A549 (cell line): ENCODE measurements around the gene ELOVL3. TPM values are rescaled to one million over a fixed set of nuclear protein-coding genes. Genes with fewer than 3 reads are reported as not detected.

Source experiments
- ATAC-seq, 2 experiments: fragments of 200-7000 bp in 1 of 2; fragments of >200 bp in 1 of 2; cut with Nextera tagmentation in 1 of 2; cut with Tn5 transposase in 1 of 2; 3 replicates each; pipeline versions ENCODE4 v1.8.0 to v1.9.1; 2018 to 2020; ENCODE audit warnings: mild to moderate bottlenecking in 1 of 2, moderate library complexity in 1 of 2
- CTCF ChIA-PET: fragments of 300-600 bp; sonication (Branson Sonifier 250); formaldehyde crosslinking; extraction: SDS; loops from one replicate; lab custom pipeline; 2021; ENCODE audit warnings: antibody characterized with exemption, inconsistent platforms; lab: Yijun Ruan, JAX
- POLR2A ChIA-PET: fragments of 350-600 bp; formaldehyde crosslinking; extraction: SDS; loops from one replicate; lab custom pipeline; 2021; ENCODE audit warnings: antibody characterized with exemption, inconsistent platforms; lab: Yijun Ruan, JAX
- DNase-seq, 2 experiments: peaks; one replicate each; pipeline versions ENCODE4 v3.0.0 to v3.0.0-alpha.2; 2011 to 2016; ENCODE audit warnings: low read depth in 1 of 2, low spot score in 1 of 2
- FAIRE-seq: peaks from 2 replicates; lab custom pipeline; 2011; peaks lifted over from hg19 to GRCh38; lab: Jason Lieb, UNC
- H3K27ac ChIP-seq, 2 experiments: fragments of >200 bp; sonication (Bioruptor Twin); formaldehyde crosslinking; 3 replicates each; pipeline ENCODE4 v1.5.1; 2016 to 2017
- H3K4me1 ChIP-seq: fragments of >200 bp; sonication (Bioruptor Twin); formaldehyde crosslinking; 3 replicates; pipeline ENCODE4 v1.6.1; 2016
- H3K4me2 ChIP-seq: fragments of >200 bp; sonication (Bioruptor Twin); formaldehyde crosslinking; 3 replicates; pipeline ENCODE4 v1.6.1; 2016
- H3K4me3 ChIP-seq: fragments of >200 bp; sonication (Bioruptor Twin); formaldehyde crosslinking; 3 replicates; pipeline ENCODE4 v1.5.1; 2016
- H3K9me3 ChIP-seq: fragments of >200 bp; sonication (Bioruptor Twin); formaldehyde crosslinking; 3 replicates; pipeline ENCODE4 v1.6.1; 2016
- BCL3 ChIP-seq: fragments of >200 bp; sonication (Bioruptor Twin); formaldehyde crosslinking; IDR thresholded peaks from 3 replicates; pipeline ENCODE4 v1.6.1; 2016
- BHLHE40 ChIP-seq: IDR thresholded peaks from 2 replicates; pipeline ENCODE4 v1.6.1; 2012; ENCODE audit warnings: low read depth, low read length, inconsistent platforms
- CHD2 ChIP-seq: fragments of 150-350 bp; IDR thresholded peaks from 2 replicates; pipeline ENCODE4 v1.6.1; 2014; ENCODE audit warnings: low read length; ENCODE audit not compliant: partially characterized antibody
- CHD4 ChIP-seq: fragments of 200-600 bp; sonication (generic); IDR thresholded peaks from 2 replicates; pipeline ENCODE4 v1.6.1; 2016; ENCODE audit warnings: antibody characterized with exemption, mild to moderate bottlenecking, borderline replicate concordance
- CTCF ChIP-seq: fragments of >200 bp; sonication (Bioruptor Twin); formaldehyde crosslinking; IDR thresholded peaks from 3 replicates; pipeline ENCODE4 v1.5.1; 2016
- EHMT2 ChIP-seq: fragments of 200-600 bp; sonication (generic); IDR thresholded peaks from 2 replicates; pipeline ENCODE4 v1.6.1; 2016; ENCODE audit warnings: antibody characterized with exemption, low read depth, mild to moderate bottlenecking, moderate library complexity
- ELK1 ChIP-seq: fragments of 150-350 bp; IDR thresholded peaks from 2 replicates; pipeline ENCODE4 v1.6.1; 2014; ENCODE audit warnings: low read depth, mild to moderate bottlenecking, low read length
- ESRRA ChIP-seq: fragments of 150-350 bp; IDR thresholded peaks from 2 replicates; pipeline ENCODE4 v1.6.1; 2014; ENCODE audit warnings: mild to moderate bottlenecking, low read length, borderline replicate concordance
- FOSB ChIP-seq: fragments of 250-450 bp; sonication (Bioruptor Pico); IDR thresholded peaks from 2 replicates; pipeline ENCODE4 v1.5.0; 2020; ENCODE audit warnings: mild to moderate bottlenecking, moderate library complexity
- HDAC2 ChIP-seq: fragments of 200-600 bp; sonication (generic); IDR thresholded peaks from 2 replicates; pipeline ENCODE4 v1.6.1; 2016
- HEYL ChIP-seq: fragments of 250-450 bp; sonication (Bioruptor Pico); IDR thresholded peaks from 2 replicates; pipeline ENCODE4 v1.8.0; 2021; ENCODE audit warnings: mild to moderate bottlenecking, moderate library complexity
- HOXA7 ChIP-seq: fragments of 250-450 bp; sonication (Bioruptor Pico); IDR thresholded peaks from 2 replicates; pipeline ENCODE4 v1.5.0; 2020; ENCODE audit warnings: mild to moderate bottlenecking, moderate library complexity
- HOXB13 ChIP-seq: fragments of 250-450 bp; sonication (Bioruptor Pico); IDR thresholded peaks from 2 replicates; pipeline ENCODE4 v1.5.0; 2020; ENCODE audit warnings: low read depth, mild to moderate bottlenecking, moderate library complexity
- JUN ChIP-seq, 2 experiments: fragments of >200 bp; sonication (Bioruptor Twin); formaldehyde crosslinking; IDR thresholded peaks; 2 replicates in 1 of 2; 3 replicates in 1 of 2; pipeline ENCODE4 v1.6.1; 2016 to 2017
- JUNB ChIP-seq: fragments of >200 bp; sonication (Bioruptor Twin); formaldehyde crosslinking; IDR thresholded peaks from 2 replicates; pipeline ENCODE4 v1.6.1; 2016
- KDM1A ChIP-seq: fragments of 200-600 bp; sonication (generic); IDR thresholded peaks from 2 replicates; pipeline ENCODE4 v1.6.1; 2016; ENCODE audit warnings: low read depth, mild to moderate bottlenecking
- MAX ChIP-seq: IDR thresholded peaks from 2 replicates; pipeline ENCODE4 v1.6.1; 2012
- NFE2L2 ChIP-seq: fragments of 150-350 bp; conservative IDR thresholded peaks from 2 replicates; pipeline ENCODE4 v1.6.1; 2014; ENCODE audit warnings: low read length
- POLR2A ChIP-seq: IDR thresholded peaks from 2 replicates; pipeline ENCODE4 v1.6.1; 2012; ENCODE audit warnings: mild to moderate bottlenecking, low read length
- RAD21 ChIP-seq, 2 experiments: fragments of >200 bp in 1 of 2; sonication (Bioruptor Twin) in 1 of 2; formaldehyde crosslinking in 1 of 2; IDR thresholded peaks in 1 of 2; conservative IDR thresholded peaks in 1 of 2; 2 replicates in 1 of 2; 3 replicates in 1 of 2; pipeline ENCODE4 v1.6.1; 2012 to 2018; ENCODE audit warnings: inconsistent platforms in 1 of 2
- RARB ChIP-seq: fragments of 250-450 bp; sonication (Bioruptor Pico); IDR thresholded peaks from 2 replicates; pipeline ENCODE4 v1.8.0; 2021; ENCODE audit warnings: mild to moderate bottlenecking, moderate library complexity
- RCOR1 ChIP-seq: fragments of 150-350 bp; IDR thresholded peaks from 2 replicates; pipeline ENCODE4 v1.6.1; 2014; ENCODE audit warnings: antibody characterized with exemption, low read length, low read depth
- RNF2 ChIP-seq: fragments of 200-600 bp; sonication (generic); IDR thresholded peaks from 2 replicates; pipeline ENCODE4 v1.6.1; 2016; ENCODE audit warnings: low read depth, mild to moderate bottlenecking, antibody characterized with exemption, moderate library complexity, borderline replicate concordance
- SMC3 ChIP-seq: fragments of >200 bp; sonication (Bioruptor Twin); formaldehyde crosslinking; IDR thresholded peaks from 3 replicates; pipeline ENCODE4 v1.6.1; 2018; ENCODE audit warnings: inconsistent platforms
- SREBF2 ChIP-seq: fragments of 450-650 bp; IDR thresholded peaks from 2 replicates; pipeline ENCODE4 v1.6.1; 2014; ENCODE audit warnings: mild to moderate bottlenecking, moderate library complexity
- TFCP2L1 ChIP-seq: fragments of 250-450 bp; sonication (Bioruptor Pico); IDR thresholded peaks from 2 replicates; pipeline ENCODE4 v1.5.0; 2021; ENCODE audit warnings: mild to moderate bottlenecking
- TP53 ChIP-seq: fragments of 250-450 bp; sonication (Bioruptor Pico); IDR thresholded peaks from 2 replicates; pipeline ENCODE4 v1.5.0; 2021; ENCODE audit warnings: mild to moderate bottlenecking, moderate library complexity
- ZC3H11A ChIP-seq: fragments of 450-650 bp; IDR thresholded peaks from 2 replicates; pipeline ENCODE4 v1.6.1; 2014; ENCODE audit warnings: antibody characterized with exemption, mild to moderate bottlenecking
- ZFP36 ChIP-seq: fragments of 450-650 bp; IDR thresholded peaks from 2 replicates; pipeline ENCODE4 v1.6.1; 2014; ENCODE audit warnings: borderline replicate concordance; ENCODE audit not compliant: partially characterized antibody
- ZNF302 ChIP-seq: fragments of 250-450 bp; sonication (Bioruptor Pico); IDR thresholded peaks from 2 replicates; pipeline ENCODE4 v1.9.0; 2021; ENCODE audit warnings: inconsistent platforms, mild to moderate bottlenecking, moderate library complexity
- ZSCAN20 ChIP-seq: fragments of 250-450 bp; sonication (Bioruptor Pico); IDR thresholded peaks from 2 replicates; pipeline ENCODE4 v1.8.0; 2022; ENCODE audit warnings: mild to moderate bottlenecking, moderate library complexity
- WGBS: methylation state at CpG from one replicate; pipeline ENCODE4 v1.1.6; 2017; ENCODE audit errors: missing lambda C conversion rate; 5-methylcytosine and 5-hydroxymethylcytosine counted together
- polyA minus RNA-seq: library from RNA; depleted of rRNA, polyadenylated mRNA; stranded (reverse); fragments of >200 nt; gene quantifications from 2 replicates; pipeline ENCODE4 v1.2.3, GENCODE V29; 2011; rRNA and poly(A)+ RNA removed
- polyA plus RNA-seq, 4 experiments: library from polyadenylated mRNA; depleted of rRNA in 3 of 4; stranded (reverse); fragments of >200 nt; fragmentation: RNase III in 1 of 4; extraction: RNeasy Plus Mini Kit Qiagen cat#74134 plus additional on column Dnase treatment in 1 of 4; gene quantifications; 2 replicates in 3 of 4; 3 replicates in 1 of 4; pipeline ENCODE4 v1.2.3, GENCODE V29; 2011 to 2017
- TF ChIP-seq, protein P1 (sequence below): fragments of >200 bp; sonication (Bioruptor Twin); formaldehyde crosslinking; IDR thresholded peaks from 2 replicates; pipeline ENCODE4 v1.6.1; 2016
- TF ChIP-seq, protein P2 (sequence below): IDR thresholded peaks from 2 replicates; pipeline ENCODE4 v1.6.1; 2012

Gene ELOVL3, protein sequence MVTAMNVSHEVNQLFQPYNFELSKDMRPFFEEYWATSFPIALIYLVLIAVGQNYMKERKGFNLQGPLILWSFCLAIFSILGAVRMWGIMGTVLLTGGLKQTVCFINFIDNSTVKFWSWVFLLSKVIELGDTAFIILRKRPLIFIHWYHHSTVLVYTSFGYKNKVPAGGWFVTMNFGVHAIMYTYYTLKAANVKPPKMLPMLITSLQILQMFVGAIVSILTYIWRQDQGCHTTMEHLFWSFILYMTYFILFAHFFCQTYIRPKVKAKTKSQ
- polyA plus RNA-seq (2011; rRNA removed) (0.53 and 0.86 TPM in 2 replicates), polyA plus RNA-seq (2017; fragmentation: RNase III; extraction: RNeasy Plus Mini Kit Qiagen cat#74134 plus additional on column Dnase treatment) (0.22 to 0.41 TPM (median 0.30 TPM) in 3 replicates), polyA minus RNA-seq (0.39 and 0.74 TPM in 2 replicates)
- 0.29 and 0.49 TPM in 2 replicates for polyA plus RNA-seq (2012; cell fraction: cytosol; rRNA removed)
- 0.31 and 0.45 TPM in 2 replicates for polyA plus RNA-seq (2012; cell fraction: nucleus; rRNA removed)

GRCh38 chr10:102225646-102226541, at the start of gene ELOVL3:
TSS of gene ELOVL3 (plus strand) at chr10:102226299. CDS start at chr10:102226549, 250 bp downstream.
- peak within 1 kb of the TSS; percentile 36 for H3K4me3 ChIP-seq
- H3K27ac ChIP-seq = peak within 1 kb of the TSS; percentile 55 to 56
- FAIRE-seq (no peak), ATAC-seq (peak; percentile 88 to 94), DNase-seq (peak; percentile 94 to 98)
- H3K9me3 ChIP-seq = no peaks in the 10 kb centered on the region
- peak within 1 kb of the TSS; percentile 95 for H3K4me2 ChIP-seq
- H3K4me1 ChIP-seq = peaks cover 17% of the 10 kb centered on the region; the same call in 2 of the 3 replicates
- WGBS = 7% methylated on average over 43 of the region's 47 CpGs
- ChIA-PET POLR2A (interaction anchor here (0.6 to 1.4 kb wide), 3 partner anchors 19 to 172 kb away, joined by 3 to 4 read pairs (median 3); no protein-coding TSS in a partner anchor), CTCF (interaction anchor here (0.6 to 24.2 kb wide), 10 partner anchors 15 to 385 kb away, joined by 3 to 886 read pairs (median 114); partner anchors contain the start of genes FBXL15, NFKB2 and PITX3)
- TF ChIP-seq SREBF2 = no peak
- no peak for TF ChIP-seq NFE2L2
- TF ChIP-seq HEYL (CRISPR knock-in tag) = no peak
- no peak for TF ChIP-seq BCL3
- TF ChIP-seq KDM1A = no peak
- TF ChIP-seq CTCF = no peak
- TF ChIP-seq MAX = peak; percentile 98
- no peak for TF ChIP-seq ZFP36
- TF ChIP-seq RAD21 (conservative IDR thresholded peaks at IDR 0.05 in 1 of 2, IDR thresholded peaks at IDR 0.05 in 1 of 2) = no peak
- no peak for TF ChIP-seq TP53
- TF ChIP-seq TFCP2L1 (CRISPR knock-in tag) = no peak
- no peak for TF ChIP-seq FOSB (CRISPR knock-in tag)
- no peak for TF ChIP-seq BHLHE40
- TF ChIP-seq CHD2 = no peak
- TF ChIP-seq, protein P1, sequence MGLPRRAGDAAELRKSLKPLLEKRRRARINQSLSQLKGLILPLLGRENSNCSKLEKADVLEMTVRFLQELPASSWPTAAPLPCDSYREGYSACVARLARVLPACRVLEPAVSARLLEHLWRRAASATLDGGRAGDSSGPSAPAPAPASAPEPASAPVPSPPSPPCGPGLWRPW = no peak
- TF ChIP-seq RCOR1 = no peak
- TF ChIP-seq ESRRA = no peak
- no peak for TF ChIP-seq ZNF302 (CRISPR knock-in tag)
- TF ChIP-seq HOXB13 (CRISPR knock-in tag) = 0 out of 2 replicates have a peak, but pooled peaks have one; percentile 20
- peak; percentile 93; the same call in 1 of the 2 replicates for TF ChIP-seq RNF2
- TF ChIP-seq ZC3H11A = no peak
- no peak for TF ChIP-seq CHD4
- TF ChIP-seq HDAC2 = no peak
- TF ChIP-seq RARB (CRISPR knock-in tag) = no peak
- TF ChIP-seq SMC3 = no peak
- TF ChIP-seq EHMT2 = no peak
- no peak for TF ChIP-seq HOXA7 (CRISPR knock-in tag)
- TF ChIP-seq JUN (IDR thresholded peaks at IDR 0.05) = no peak
- peak; percentile 23; the same call in 1 of the 2 replicates for TF ChIP-seq POLR2A
- no peak for TF ChIP-seq JUNB
- TF ChIP-seq ZSCAN20 (CRISPR knock-in tag) = no peak
- TF ChIP-seq, protein P2, sequence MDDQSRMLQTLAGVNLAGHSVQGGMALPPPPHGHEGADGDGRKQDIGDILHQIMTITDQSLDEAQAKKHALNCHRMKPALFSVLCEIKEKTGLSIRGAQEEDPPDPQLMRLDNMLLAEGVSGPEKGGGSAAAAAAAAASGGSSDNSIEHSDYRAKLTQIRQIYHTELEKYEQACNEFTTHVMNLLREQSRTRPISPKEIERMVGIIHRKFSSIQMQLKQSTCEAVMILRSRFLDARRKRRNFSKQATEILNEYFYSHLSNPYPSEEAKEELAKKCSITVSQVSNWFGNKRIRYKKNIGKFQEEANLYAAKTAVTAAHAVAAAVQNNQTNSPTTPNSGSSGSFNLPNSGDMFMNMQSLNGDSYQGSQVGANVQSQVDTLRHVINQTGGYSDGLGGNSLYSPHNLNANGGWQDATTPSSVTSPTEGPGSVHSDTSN = no peak
- no peak for TF ChIP-seq ELK1
